GM19452 (cell line): ENCODE results near the gene IGF2BP3.
"Not testable (repeated sequence)": the region's sequence is repeated elsewhere in the genome, so short reads cannot be mapped to it uniquely, and the experiment has no call there.

ENCODE experiments used
- ATAC-seq: cut with Tn5 transposase; IDR thresholded peaks from one replicate; pipeline ENCODE4 v1.9.1; 2021; ENCODE audit not compliant: unreplicated experiment

Gene IGF2BP3

GRCh38 chr7:23470330-23471105 lies at the start of gene IGF2BP3:
TSS of gene IGF2BP3 (minus strand) at chr7:23470491. CDS start at chr7:23470110, 381 bp downstream.
- ATAC-seq, result no peak

- ATAC-seq, result no peak
Observed at GRCh38 chr7:23514755-23515154, 44.5 kb upstream of the IGF2BP3 start.

- ATAC-seq, result not testable (repeated sequence)
Observed at GRCh38 chr7:23513746-23514145, 43.5 kb upstream of the IGF2BP3 start.

DNA sequence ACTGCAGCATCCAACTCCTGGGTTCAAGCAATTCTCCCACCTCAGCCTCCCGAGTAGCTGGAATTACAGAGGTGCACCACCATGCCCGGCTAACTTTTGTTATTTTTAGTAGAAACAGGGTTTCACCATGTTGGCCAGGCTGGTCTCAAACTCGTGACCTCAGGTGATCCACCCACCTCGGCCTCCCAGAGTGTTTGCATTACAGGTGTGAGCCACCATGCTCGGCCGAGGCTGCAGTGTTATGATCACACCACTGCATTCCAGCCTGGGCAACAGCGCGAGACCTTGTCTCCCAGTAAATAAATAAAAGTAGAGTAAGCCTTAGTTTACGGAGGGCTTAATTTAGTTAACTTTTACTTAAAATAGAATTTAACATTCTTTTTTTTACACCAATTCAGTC lies 23.7 kb upstream of the IGF2BP3 start:
- no peak for ATAC-seq

DNA sequence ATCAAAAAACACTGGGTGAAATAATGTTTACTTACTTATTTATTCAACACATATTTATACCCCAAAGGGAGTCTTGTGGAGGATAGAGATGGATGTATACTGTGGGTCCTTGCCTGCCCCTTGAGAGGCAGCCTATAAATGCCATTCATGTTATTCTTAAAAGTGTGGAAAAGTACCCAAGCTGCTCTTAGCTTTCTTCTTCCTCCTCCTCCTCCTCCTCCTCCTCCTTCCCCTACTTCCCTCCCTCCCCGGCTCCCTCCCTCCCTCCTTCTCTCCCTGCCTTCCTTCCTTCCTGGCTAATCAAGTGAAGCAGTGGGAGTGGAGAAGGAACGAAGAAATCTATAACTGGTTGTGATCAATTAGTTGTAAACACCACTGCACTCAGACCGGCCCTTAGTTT lies 21.2 kb upstream of the IGF2BP3 start:
- ATAC-seq, result no peak

DNA sequence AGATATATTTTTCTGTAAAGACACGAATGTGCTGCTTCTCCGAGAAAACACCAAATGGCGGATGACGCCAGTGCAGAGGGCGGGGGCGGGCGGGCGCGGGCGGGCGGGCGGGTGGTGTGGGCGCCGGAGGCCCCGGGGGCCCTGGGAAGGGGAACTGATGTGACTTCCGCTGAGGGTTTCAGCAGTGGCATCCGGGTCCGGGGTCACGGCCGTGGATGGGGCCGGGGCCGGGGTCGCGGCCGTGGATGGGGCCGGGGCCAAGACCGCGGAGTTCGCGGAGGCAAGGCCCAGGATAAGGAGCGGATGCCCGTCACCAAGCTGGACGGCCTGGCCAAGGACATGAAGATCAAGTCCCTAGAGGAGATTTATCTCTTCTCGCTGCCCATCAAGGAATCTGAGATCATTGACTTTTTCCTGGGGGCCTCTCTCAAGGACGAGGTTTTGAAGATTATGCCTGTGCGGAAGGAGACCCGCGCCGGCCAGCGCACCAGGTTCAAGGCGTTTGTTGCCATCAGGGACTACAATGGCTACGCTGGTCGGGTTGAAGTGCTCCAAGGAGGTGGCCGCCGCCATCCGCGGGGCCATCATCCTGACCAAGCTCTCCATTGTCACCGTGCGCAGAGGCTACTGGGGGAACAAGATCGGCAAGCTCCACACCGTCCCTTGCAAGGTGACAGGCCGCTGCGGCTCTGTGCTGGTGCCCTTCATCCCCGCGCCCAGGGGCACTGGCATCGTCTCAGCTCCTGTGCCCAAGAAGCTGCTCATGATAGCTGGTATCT lies 20.3 kb upstream of the IGF2BP3 start:
- peak; percentile 74 for ATAC-seq

- not testable (repeated sequence) for ATAC-seq
Observed at GRCh38 chr7:23488714-23489113, 18.4 kb upstream of the IGF2BP3 start.

DNA sequence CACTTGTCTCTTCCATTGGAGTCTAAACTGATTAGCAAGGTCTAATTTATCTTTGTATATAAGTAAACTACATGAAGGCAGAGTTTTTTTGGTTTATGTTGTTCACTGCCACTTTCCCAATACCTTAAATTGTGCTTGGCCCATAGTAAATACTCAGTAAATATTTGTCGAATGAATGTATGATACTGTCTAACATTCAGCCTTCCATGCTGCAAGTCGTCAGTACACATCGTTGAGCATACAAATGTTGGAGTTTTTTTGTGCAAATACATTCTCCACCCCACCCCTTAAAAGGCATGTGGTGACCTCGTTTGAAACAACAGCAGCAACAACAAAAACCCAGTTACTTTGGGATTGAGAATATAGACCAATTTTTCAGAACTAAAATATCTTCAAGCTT lies 17.4 kb upstream of the IGF2BP3 start:
- ATAC-seq, result no peak

- ATAC-seq, result no peak
Observed at GRCh38 chr7:23486002-23486773, 15.9 kb upstream of the IGF2BP3 start.

DNA sequence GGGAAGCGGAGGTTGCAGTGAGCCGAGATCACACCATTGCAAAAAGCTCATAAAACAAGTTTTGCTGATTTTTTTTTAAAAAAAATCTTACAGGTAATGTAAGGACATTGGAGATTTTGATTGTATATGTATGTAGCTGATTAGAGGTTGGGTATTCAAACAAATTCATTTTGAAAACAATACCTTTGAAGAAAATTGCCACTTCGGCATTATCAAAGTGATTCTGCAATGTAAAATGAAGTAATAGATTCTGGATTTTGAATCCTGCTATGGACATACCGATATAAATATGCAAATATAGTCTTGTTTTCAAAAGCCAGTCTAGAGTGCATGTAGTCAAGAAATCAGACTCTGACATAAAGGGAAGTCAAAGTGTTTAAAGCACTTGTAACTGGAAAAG lies 12.4 kb upstream of the IGF2BP3 start:
- no peak for ATAC-seq

- ATAC-seq, result no peak
Observed at GRCh38 chr7:23477962-23478866, 7.9 kb upstream of the IGF2BP3 start.

GRCh38 chr7:23477157-23477499 lies 6.8 kb upstream of the IGF2BP3 start:
- no peak for ATAC-seq

DNA sequence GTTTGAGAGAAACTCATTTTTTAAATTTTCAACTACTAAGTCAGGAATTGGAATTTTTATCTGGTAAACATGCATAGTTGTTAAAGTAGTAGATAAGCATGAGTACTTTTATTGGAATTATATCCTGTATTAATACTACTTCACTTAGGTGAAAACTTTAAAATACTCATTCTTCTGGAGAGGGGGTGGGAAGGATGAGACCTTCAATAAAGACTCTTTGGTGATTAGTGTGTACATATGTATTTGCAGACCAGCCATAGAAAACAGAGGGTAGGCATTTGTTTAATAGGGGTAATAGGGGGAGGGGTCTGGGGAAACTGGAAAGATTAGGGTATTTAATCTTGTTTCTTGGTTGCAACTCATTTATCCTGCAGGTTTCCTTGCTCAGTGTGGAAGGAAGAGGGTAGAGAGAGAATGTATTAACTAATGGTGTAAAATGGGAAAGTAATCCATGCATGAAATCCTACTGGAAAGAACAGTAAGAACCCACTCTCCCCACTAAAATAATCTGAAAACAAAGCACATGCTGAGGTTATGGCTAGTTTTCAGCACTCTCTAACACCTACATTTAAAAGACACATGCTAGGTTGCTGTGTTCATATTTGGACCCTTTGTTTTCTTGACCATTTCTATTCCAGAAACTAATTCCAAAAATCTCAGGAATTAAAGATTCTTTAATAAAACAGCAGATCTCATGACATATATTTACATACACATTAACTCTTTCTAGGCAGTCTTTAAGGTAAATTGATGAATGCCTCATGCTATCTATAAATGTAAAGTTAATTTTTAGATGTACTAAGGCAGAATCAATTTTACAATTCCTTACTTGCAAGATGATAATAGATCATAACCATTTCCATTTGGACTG lies 6.2 kb upstream of the IGF2BP3 start:
- no peak for ATAC-seq

GRCh38 chr7:23475576-23475839 lies 5.2 kb upstream of the IGF2BP3 start:
- no peak for ATAC-seq

DNA sequence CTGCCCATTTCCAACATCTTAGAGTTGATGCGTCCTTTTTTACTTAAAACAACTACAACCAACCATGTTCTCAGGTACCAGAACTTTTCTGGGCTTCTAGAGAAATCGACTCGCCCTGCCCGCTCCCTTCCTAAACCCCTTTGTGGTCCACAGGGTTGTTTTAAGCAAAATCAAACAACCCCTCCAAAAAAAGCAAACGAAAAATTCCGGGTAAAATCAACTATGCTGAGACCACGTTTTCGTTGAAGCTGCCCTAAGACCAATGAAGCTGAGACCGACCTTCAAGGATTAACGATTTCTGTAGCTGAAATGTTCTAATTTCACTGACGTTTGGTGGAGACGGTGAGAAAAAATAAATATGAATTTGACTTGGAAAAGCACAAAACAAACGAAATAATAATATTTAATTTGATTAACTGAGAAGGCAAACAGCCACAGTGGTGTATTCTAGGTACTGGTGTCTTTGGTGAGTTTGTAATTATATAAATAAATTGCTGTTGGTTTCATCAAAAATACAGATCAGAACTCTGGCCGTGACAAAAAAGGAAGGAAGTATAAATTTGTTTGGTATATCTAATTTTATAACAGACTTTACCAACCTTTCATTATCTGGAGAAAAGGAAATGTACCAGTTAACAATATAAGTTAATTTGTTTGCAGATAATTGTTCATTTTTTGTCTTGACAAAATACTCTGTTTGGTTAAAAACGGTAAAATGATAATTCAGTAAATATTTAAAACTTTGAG lies 4.7 kb upstream of the IGF2BP3 start:
- ATAC-seq, result no peak

DNA sequence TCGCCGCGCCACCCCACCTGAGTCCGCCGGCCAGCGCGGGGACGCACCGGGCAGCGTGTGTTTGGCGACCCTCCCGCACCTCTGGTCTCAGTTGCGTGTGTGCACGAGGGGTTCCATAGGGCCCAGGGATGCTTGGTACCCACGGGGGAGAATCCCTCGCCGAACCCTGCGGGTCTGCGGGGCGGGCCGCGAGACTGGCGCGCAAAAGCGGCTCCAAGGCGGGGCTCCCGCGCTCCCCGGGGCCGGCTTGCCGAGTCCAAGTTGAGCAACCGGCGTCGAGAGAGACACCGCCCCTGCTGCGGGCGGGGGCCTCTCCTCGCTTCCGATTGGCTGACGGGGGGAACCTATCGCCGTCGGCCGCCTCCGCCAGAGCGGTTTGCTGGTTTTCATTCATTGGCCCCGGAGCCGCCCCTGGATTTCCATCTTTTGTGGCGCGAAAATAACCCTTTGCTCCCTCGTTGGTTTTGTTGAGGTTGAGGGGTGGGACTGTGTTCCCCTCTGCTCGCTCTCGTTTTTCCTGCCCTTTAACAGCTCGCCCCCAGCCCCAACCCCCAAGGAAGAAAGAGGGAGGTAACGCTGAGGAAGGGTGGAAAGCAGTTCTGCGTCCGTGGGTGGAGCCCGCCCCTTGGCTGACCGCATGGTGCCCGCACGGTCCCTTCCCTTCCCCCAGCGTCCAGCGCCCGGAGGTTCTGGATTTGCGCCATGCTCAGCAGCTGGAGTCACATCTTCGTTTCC lies 4.0 kb upstream of the IGF2BP3 start:
- peak; percentile 68 for ATAC-seq

DNA sequence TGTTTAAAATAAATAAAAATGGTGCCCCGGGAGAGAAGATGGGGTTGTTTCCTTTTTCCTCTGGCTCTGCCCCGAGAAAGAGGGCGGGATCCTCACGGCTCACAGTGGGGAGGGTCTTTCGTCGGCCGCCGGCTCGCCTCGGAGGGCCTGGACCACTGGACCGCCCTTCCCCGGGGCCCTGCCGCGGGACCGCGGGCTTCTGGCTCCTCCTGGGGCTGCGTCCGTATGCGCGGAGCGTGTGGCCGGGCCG lies 3.5 kb upstream of the IGF2BP3 start:
- ATAC-seq, result peak; percentile 28

DNA sequence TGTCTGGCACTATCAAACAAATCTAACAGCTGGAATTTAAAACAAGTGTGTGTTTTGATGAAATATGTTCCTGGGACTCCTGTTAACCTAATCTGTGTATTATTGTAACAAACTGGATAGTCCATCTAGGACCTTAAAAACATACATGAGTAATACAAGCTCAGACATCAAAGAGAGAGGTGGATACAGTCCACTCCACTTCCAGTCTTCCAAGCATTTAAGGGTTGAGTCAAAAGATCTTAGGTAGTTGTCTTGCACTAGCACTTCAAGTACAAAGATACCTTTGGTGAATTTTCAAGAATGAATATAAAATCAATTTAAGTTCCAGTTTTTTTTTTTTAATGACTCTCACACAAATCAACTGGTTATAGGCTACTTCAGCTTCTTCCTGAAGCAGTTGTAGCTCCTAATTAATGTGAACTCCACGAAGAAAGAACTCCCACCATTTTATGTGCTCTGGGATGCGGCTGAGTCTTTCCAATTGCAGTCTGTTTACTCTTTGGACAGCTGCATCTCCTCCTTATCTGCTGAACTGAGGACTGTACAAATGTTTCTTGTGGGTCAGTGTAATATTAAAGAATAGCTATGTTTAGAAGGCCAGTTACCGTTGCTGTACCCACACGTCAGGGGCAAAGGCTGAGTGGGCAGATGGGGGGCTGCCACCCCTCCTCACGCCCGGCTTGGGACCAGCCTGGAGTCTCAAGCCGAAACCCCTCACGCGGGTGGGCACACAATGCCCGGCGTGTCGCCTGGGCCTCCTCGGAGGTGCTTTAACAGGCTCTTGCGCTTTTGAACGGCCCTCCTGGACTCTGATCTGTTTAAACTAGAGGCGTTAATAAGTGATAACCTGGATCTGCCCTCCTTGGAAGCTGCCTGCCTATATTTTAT lies 2.9 kb upstream of the IGF2BP3 start:
- ATAC-seq, result no peak
